Measurements from ENCODE around the gene SCP2D1.

GRCh38 chr20:18802012-18802634 is 11.5 kb upstream of the SCP2D1 start:
- TF ChIP-seq RFX5 (IDR thresholded peaks at IDR 0.05; ENCODE audit: low read length) (no peak), JUND (IDR thresholded peaks at IDR 0.05) (no peak), SIN3A (IDR thresholded peaks at IDR 0.05; ENCODE audit: borderline replicate concordance, low read depth, low read length) (no peak), POLR2AphosphoS5 (IDR thresholded peaks at IDR 0.05; ENCODE audit: low read depth, low read length) (no peak), CTCF (IDR thresholded peaks at IDR 0.05) (no peak), EP300 (IDR thresholded peaks at IDR 0.05; ENCODE audit: borderline replicate concordance in 1 of 2, low read depth in 1 of 2, low read length in 1 of 2) (no peak), CHD2 (IDR thresholded peaks at IDR 0.05; ENCODE audit: low read length, partially characterized antibody) (no peak), TAF1 (IDR thresholded peaks at IDR 0.05; ENCODE audit: borderline replicate concordance, low read depth, low read length) (no peak), MAX (IDR thresholded peaks at IDR 0.05; ENCODE audit: low read depth) (no peak), MXI1 (IDR thresholded peaks at IDR 0.05; ENCODE audit: low read depth, low read length) (no peak), RAD21 (IDR thresholded peaks at IDR 0.05; ENCODE audit: low read length) (no peak)
- TF ChIP-seq, protein P1, sequence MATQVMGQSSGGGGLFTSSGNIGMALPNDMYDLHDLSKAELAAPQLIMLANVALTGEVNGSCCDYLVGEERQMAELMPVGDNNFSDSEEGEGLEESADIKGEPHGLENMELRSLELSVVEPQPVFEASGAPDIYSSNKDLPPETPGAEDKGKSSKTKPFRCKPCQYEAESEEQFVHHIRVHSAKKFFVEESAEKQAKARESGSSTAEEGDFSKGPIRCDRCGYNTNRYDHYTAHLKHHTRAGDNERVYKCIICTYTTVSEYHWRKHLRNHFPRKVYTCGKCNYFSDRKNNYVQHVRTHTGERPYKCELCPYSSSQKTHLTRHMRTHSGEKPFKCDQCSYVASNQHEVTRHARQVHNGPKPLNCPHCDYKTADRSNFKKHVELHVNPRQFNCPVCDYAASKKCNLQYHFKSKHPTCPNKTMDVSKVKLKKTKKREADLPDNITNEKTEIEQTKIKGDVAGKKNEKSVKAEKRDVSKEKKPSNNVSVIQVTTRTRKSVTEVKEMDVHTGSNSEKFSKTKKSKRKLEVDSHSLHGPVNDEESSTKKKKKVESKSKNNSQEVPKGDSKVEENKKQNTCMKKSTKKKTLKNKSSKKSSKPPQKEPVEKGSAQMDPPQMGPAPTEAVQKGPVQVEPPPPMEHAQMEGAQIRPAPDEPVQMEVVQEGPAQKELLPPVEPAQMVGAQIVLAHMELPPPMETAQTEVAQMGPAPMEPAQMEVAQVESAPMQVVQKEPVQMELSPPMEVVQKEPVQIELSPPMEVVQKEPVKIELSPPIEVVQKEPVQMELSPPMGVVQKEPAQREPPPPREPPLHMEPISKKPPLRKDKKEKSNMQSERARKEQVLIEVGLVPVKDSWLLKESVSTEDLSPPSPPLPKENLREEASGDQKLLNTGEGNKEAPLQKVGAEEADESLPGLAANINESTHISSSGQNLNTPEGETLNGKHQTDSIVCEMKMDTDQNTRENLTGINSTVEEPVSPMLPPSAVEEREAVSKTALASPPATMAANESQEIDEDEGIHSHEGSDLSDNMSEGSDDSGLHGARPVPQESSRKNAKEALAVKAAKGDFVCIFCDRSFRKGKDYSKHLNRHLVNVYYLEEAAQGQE (IDR thresholded peaks at IDR 0.05; ENCODE audit: low read depth, low read length): no peak
- TF ChIP-seq, protein P2, sequence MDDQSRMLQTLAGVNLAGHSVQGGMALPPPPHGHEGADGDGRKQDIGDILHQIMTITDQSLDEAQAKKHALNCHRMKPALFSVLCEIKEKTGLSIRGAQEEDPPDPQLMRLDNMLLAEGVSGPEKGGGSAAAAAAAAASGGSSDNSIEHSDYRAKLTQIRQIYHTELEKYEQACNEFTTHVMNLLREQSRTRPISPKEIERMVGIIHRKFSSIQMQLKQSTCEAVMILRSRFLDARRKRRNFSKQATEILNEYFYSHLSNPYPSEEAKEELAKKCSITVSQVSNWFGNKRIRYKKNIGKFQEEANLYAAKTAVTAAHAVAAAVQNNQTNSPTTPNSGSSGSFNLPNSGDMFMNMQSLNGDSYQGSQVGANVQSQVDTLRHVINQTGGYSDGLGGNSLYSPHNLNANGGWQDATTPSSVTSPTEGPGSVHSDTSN (IDR thresholded peaks at IDR 0.05): no peak
- TF ChIP-seq, protein P3, sequence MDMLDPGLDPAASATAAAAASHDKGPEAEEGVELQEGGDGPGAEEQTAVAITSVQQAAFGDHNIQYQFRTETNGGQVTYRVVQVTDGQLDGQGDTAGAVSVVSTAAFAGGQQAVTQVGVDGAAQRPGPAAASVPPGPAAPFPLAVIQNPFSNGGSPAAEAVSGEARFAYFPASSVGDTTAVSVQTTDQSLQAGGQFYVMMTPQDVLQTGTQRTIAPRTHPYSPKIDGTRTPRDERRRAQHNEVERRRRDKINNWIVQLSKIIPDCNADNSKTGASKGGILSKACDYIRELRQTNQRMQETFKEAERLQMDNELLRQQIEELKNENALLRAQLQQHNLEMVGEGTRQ (IDR thresholded peaks at IDR 0.05; ENCODE audit: borderline replicate concordance, low read depth, low read length): no peak
